HT1080 (cell line): ENCODE measurements around the gene CCL25. TPM values are rescaled to one million over a fixed set of nuclear protein-coding genes. Genes with fewer than 3 reads are reported as not detected.
"Not testable (repeated sequence)": the region's sequence is repeated elsewhere in the genome, so short reads cannot be mapped to it uniquely, and the experiment has no call there.

ENCODE experiments used
- DNase-seq: peaks from one replicate; pipeline ENCODE4 v3.0.0-alpha.2; 2015; ENCODE audit warnings: low read depth
- polyA plus RNA-seq, 2 experiments: library from polyadenylated mRNA; depleted of rRNA; stranded (reverse); fragments of >200 nt; gene quantifications; 2 replicates each; pipeline ENCODE4 v1.2.3, GENCODE V29; 2015
- total RNA-seq: library from RNA; depleted of rRNA; stranded (reverse); fragments of >200 nt; shearing (Covaris generic); gene quantifications from 2 replicates; pipeline ENCODE4 v1.2.3, GENCODE V29; 2014; rRNA removed

Gene CCL25, protein sequence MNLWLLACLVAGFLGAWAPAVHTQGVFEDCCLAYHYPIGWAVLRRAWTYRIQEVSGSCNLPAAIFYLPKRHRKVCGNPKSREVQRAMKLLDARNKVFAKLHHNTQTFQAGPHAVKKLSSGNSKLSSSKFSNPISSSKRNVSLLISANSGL
- not detected in 2 replicates for total RNA-seq
- polyA plus RNA-seq (2015; cell fraction: cytosol; rRNA removed): not detected in 2 replicates
- polyA plus RNA-seq (2015; cell fraction: nucleus; rRNA removed): not detected in 2 replicates

DNA sequence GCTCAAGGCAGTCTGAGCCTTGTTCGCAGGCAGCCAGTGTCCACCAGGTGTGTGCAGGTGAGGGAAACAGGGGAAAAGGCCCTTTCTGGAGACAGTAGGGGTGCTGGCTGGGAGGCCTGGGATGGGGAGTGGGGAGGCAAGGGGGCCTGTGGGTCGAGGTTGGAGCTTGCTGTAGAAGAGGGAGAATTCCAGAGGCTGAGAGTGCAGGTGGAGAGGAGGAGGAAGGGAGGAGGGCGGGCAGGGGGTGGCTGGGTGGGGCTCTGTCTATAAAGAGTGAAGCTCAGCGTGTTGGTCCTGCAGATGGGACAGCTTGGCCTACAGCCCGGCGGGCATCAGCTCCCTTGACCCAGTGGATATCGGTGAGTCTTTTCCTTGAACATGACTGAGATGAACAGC, at the start of gene CCL25:
CCL25 (plus strand) TSS at position 297 of the 396 bp plus-strand sequence. CDS start 290 bp downstream, outside the sequence.
- no peak for DNase-seq

DNA sequence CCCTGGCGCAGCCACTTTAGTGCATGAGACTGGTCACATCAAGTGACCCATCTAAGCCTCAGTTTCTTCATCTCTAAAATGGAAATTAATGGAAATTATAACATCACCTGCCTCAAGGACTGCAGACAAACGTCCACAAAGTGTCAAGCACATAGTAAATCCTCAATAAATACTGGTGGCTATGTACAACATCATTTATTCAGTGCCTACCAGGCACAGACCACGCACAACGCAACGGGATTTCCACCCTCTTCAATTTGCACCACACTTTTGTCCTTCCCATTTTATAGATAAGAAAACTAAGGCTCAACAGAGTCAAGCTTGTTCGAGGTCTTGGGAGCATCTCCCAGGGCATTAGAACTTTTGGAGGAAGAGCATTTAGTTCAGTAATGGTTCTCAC, 48.6 kb upstream of the CCL25 start:
- DNase-seq: no peak

DNA sequence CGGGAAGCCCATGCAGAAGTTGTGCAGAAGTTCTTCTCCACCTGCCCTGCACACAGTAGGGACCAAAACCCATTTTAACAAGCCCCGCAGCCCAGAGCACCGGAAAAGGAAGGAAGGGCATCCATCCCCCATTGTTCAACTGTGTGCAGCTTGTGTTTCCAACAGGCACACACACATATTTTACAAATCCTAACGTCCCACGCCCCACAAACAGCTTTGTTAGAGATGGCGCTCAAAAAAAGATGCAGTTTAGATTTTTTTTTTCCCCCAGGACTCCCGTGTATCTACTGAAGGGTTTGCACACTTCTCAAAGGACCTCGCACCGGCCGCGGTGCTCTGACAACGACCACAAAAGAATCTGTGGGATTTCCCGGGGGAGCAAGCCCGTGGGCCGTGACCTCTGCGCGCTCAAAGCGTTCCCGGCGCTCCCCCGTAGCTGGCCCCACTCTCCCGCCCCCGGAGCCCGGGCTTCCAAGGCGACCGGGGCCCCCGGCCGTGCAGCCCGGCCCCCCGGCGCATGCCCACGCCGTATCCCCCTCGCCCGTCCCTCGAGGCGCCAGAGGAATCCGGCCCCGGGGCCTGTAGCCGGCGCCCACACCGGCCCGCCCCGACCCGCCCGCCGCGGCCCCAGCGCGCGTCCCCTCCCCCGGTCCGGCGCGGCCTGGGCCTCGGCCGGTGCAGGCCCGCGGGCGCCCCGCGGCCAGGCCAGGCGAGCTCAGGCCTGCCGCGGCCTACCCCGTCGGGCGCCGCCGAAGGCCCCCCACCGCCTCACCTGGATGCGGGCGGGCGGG, 47.6 kb upstream of the CCL25 start:
- DNase-seq: no peak

DNA sequence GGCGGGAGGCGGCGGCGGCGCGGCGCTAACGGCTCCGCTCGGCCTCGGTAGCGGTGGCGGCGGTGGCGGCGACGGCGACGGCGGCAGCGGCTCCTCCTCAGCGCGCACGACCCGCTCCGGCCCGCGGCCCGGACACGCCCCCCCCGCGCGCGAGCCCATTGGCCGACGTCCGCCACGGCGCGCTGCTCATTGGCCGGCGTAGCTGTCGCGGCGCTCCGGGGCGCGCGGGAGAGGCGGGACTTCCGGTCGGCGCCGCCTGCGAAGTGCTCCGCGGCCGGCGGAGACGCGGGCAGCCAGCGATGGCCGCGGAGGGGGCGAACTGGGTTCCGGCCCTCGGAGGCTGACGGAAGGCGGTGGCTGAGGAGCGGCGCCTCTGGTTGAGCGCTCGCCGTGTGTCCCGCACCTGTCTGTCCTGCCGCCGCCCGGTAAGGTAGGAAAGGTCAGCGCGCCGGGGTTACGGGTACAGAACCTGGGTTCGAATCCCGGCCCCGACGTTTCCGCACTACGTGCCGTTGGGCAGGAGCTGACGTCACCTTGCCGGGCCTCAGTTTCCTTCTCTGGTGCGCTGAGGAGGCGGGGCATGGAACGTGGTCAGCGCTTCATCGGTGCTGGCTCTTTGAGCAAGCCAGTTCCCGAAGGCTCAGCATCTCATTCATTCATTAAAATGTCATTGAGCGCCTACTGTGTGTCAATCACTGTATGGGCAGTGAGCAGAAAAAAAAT, 46.9 kb upstream of the CCL25 start, which contains the start of gene ELAVL1:
ELAVL1 (minus strand) TSS at position 108 of the 723 bp plus-strand sequence. CDS start 13,826 bp downstream, outside the sequence.
- peak; percentile 80 for DNase-seq

DNA sequence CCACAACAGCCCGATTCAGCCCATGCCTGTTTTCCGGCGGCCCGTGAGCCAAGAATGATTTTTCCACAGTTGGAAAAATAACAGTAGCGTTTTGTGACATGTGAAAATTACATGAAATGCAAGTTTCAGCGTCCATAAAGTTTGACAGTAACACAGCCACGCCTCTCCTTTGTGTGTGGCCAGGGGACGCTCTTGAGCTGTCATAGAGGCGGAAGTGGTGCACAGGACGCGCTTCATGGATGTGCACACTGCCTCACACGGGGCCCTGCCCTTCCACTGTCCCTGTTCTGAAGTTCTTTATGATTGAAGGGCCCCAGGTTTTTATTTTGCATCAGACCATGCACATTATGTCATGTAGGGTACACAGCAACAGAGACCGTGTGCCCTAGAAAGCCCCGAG, 34.8 kb upstream of the CCL25 start:
- no peak for DNase-seq

DNA sequence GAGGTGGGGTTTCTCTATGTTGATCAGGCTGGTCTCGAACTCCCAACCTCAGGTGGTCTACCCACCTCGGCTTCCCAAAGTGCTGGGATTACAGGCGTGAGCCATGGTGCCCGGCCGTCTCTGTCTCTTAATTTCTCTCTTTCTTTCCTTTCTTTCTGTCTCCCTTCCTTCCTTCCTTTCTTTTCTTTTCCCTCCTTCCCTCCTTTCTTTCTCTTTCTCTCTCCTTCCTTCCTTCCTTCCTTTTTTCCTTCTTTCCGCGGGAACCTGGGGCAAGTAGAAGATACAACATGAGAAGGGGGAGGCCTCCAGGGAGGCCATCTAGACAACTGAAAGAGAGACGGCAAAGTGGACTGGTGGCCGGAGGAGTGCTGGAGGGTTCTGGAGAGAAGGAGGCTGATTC, 31.9 kb upstream of the CCL25 start:
- DNase-seq: no peak

DNA sequence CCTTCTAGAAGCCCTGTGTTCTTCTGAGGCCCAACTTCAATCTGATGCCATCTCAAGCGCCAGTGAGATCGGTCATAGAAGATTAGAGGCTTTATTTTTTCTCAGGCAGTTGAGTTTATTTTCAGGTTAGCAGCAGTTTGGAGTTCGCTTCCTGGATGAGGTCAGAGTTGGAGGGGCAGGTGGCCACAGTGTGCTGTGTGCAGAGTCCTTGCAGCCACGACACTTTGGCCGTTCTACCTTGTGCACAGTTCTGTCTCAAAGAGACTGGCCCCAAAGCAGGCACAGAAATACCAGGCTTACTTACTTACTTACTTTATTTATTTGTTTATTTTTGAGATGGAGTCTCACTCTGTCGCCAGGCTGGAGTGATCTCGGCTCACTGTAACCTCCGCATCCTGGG, 31.2 kb upstream of the CCL25 start:
- DNase-seq: no peak

DNA sequence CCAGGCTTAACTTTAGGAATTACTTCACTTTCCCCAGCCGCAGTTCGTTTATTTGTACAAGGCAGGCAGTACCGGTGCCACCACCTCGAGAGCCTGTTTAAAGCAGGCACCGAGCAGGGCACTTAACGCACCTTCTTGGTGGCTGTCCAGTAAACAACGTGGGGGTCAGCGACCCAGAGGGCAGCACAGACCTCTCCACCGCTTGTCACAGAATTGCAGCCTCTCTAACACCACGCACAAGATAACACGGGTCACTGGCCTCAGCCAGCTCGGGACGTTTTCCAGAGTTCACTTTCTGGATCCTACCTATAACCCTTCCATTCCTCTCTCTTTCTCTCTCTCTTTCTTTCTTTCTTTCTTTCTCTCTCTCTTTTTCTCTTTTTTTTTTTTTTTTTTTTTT, 30.3 kb upstream of the CCL25 start:
- no peak for DNase-seq

DNA sequence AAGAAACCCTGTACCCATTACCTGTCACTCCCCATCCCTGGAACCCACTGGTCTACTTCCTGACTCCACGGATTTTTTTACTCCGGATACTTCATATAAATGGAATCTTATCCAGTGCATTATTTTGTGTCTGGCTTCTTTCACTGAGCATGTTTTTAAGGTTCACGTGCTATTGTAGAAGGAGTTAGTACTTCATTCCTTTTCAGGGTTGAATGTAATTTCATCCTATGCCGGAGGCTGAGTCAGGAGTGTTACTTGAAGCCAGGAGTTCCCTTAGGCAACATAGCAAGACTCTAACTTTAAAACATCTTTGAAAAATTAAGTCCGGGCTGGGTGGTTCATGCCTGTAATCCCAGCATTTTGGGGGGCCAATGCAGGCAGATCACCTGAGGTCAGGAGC, 29.2 kb upstream of the CCL25 start:
- DNase-seq: no peak

DNA sequence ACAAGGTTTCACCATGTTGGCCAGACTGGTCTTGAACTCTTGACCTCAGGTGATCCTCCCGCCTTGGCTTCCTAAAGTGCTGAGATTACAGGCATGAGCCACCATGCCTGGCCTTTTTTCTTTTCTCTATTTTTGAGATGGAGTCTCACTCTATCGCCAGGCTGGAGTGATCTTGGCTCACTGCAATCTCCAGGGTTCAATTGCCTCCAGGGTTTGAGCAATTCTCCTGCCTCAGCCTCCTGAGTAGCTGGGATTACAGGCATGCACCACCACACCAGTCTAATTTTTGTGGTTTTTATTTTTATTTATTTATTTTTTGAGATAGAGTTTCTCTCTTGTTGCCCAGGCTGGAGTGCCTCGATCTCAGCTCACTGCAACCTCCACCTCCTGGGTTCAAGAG, 28.3 kb upstream of the CCL25 start:
- not testable (repeated sequence) for DNase-seq

DNA sequence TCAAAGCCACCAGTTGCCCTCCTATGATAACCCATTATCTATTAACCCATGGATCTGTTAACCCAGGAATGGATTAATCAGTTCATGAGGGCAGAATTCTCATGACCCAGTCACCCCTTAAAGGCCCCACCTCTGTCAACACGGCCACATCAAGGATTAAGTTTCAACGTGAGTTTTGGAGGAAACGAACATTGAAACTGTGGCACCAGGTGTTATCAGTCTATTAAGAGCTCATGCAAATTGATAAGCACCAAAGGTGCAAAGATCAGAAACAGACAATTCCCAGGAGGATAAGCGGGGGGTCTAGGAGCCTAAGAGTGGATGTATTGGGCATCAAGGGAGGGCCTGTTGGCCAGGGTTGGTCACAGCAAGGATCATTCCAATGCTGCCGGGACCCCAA, 27.2 kb upstream of the CCL25 start:
- no peak for DNase-seq

DNA sequence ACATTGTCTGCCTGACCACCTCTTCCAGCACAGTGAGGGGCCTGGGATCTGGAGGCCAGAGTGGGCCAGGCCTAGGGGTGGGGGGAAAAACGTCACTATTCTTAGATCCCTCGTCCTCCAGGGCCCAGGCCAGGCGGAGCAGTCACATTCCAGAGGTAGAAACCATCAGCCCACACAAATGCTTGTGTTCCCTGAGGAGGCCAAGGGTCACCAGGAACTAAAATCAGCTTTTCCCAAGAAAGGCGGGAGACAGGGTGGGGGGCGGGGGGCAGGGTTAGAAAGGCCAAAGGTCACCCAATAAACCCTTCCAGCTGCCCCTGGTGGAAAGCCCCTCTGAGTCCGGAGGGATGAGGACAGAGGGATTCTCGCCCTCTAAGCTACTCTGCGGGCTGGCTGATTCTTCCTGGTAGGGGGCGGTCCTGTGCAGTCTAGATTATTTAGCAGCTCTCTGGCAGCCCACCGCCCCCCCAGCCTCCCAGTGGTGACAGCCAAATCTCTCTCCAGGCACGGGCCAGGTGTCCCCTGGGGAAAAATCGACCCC, 23.5 kb upstream of the CCL25 start:
- no peak for DNase-seq

DNA sequence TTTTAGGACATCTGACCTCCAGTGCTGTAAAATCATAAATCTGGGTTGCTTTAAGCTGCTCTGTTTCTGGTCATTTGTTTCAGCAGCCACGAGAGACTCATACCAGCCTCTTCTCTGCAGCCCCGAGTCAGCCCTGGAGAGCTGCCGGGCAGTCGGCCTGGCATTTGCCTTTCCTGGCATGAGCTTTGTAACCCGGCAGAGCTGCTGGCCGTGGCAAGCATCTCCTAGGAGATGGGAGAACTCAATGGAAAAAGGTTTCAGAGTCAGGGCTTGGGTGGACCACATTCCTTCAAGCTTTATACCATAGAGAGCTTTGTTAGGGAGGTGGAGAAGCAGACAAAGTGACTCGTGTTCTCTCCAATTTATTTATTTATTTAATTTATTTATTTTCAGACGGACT, 21.6 kb upstream of the CCL25 start:
- no peak for DNase-seq

DNA sequence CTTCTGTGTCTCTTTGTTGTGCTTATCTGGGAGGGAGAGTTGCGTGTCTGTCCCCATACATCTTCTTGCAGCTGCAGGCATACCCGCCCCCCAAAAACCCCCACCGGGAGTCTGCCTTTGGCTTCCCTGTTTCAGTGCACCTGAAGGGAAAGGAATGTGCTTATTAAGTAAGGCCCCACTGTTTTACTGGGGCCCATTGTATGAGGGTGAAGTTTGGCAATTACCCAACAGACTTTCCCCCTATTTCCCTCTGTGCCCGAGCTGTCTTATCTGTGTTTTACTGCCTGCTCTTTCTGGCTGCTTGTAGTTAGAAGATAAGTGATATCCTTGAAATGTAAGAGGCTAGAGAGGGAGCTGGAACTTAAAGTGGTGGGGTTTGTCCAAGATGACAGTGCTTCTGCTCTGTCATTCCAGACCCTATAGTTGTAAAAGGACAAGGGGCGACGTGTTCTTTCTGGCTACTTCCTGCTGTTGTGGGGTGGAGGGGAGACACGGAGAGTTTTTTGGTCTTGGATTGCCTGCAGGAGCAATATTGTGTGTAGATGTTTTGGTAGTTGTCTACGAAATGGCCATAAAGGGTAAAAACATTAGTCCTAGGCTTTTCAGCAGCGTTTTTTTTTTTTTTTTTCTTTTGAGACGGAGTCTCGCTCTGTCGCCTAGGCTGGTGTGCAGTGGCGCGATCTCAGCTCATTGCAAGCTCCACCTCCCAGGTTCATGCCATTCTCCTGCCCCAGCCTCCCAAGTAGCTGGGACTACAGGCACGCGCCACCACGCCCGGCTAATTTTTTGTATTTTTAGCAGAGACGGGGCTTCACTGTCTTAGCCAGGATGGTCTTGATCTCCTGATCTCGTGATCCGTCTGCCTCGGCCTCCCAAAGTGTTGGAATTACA, 19.0 kb upstream of the CCL25 start:
- not testable (repeated sequence) for DNase-seq

DNA sequence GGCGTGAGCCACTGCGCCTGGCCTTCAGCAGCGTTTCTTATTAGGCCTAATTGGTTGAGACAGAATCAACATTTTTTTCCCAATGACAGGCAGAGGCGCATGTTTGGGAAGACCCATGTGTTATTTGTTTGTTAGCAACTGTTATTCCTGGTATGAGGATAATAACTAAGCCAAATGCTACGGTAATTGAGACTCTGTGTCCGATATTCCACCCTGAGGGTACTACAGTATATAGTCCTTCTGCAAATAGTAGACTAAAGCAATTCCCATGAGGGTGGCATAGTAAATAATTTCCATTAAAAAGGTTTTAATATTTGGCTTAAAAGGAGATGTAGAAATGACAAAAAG, 18.4 kb upstream of the CCL25 start:
- DNase-seq: no peak

DNA sequence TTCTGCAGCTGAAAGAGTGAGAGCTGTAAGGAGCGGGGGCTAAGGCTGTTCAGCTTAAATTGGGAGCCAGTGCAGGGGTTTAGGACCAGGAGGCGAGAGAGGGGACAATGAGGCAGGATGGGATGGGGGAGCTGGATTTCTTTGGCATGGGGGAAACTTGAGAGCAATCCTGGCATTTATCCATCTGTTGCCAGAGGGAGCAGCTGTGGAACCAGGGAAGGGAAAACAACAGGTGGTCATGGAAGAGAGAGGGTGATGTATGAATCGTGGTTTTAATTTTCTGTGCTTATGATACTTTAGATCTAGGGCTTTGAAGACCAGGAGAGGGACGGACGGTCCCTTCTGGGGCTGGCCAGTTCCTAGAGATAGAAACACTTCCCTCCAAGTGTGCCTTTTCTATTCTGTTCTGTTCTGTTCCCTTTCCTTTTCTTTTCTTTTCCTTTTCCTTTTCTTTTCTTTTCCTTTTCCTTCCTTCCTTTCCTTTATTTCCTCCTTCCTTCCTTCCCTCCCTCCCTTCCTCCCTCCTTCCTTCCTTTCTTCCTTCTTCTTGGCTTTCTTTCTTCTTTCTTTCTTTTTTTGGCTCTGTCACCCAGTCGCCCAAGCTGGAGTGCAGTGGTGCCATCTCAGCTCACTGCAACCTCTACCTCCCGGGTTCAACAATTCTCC, 16.0 kb upstream of the CCL25 start:
- DNase-seq: no peak

DNA sequence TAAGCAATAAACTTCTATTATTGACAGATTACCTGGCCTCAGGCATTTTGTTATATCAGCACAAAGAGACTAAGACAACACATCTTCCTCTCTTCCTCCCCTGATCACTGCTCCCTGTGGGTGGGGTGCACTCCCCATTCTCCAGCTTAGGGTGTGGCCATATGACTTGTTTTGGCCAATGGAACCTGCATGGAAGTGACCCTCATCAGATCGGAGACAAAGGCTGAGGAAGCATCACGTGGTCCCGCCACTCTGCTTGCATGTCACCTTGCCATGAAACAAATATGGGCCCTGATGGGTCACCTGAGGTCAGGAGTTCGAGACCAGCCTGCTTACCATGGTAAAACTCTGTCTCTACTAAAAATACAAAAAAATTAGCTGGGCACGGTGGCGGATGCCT, 13.7 kb upstream of the CCL25 start:
- DNase-seq: no peak

DNA sequence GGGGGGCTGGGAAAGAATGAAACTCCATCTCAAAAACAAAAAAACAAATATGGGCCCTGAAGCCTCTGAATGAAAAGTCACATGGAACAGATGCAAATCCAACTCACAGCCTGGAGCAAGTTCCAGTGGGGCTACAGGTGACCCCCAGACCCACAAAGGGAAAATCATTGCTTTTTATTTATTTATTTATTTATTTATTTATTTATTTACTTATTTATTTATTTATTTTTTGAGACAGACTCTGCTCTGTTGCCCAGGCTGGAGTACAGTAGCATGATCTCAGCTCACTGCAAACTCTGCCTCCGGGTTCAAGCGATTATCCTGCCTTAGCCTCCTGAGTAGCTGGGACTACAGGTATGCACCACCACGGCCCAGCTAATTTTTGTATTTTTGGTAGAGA, 13.3 kb upstream of the CCL25 start:
- no peak for DNase-seq

DNA sequence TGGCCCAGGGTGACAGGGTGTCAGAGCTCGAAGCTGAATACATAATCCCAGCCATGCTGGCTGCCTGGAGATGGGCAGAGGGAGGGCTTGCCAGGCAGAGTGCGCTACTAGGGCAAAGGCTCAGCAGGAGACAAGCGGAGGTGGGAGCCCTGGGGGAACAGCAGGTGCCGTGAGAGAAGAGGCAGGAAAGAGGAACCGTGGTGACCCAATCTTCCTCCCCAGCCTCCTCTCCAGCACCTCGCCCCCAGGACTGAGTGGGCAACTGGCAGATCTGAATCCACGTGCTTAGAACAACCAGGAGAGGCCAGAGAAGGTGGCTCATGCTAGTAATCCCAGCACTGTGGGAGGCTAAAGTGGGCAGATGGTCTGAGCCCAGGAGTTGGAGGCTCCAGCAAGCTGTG, 11.0 kb upstream of the CCL25 start:
- no peak for DNase-seq

DNA sequence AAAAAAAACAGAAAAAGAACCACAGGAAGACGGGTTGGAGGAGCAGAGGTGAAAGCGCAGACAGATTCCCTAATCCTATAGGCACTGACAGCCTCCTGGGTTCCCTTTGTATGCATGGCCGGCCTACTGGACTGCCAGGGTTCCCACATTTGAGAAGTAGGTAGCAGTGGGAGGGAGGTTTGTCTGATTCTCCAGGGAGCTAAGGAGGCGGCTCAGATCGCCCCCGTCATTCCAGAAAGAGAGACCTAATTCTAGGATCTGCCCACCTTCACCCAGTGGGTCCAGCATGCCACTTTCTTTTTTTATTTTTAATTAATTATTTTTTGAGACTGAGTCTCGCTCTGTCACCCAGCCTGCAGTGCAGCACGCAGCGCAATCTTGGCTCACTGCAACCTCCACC, 9.7 kb upstream of the CCL25 start:
- no peak for DNase-seq
